Measurements from ENCODE around the gene CTSH. TPM values are rescaled to one million over a fixed set of nuclear protein-coding genes. Genes with fewer than 3 reads are reported as not detected.

CTSH gene
- polyA plus RNA-seq, 1 donor (not counting 4 experiments of a cell fraction or from before 2014, with no cell fraction given) = 23.0 TPM

DNA sequence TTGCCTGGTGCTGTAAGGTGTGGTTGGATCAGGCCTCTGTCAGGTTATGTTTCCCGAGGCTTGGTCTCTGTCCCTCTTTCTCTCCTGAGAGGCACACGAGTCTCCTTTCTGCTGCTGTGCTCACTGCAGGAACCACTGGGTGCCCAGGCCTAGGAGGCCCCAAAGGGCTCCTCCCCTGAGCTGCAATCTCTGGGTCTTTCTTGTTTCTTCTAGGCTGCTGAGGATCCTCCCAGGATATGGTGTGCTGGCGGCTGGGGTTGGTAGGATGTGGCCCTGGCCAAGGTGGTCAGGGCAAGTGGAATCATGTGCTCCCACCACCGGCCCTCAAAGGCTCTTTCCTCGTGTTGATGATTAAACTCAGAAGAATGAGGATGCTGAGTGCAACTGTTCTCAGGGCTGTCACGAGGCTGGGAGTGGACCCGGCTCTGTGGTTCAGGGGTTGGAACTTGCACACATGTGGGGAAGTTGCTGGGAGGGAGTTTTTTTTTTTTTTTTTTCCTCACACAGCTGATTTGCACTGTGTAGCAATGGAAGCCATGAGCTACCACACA, 43.6 kb upstream of the CTSH start:
- no peaks in the 10 kb centered on the region for H3K9me3 ChIP-seq (ENCODE audit: control insufficient read depth, low read depth, low read length)
- H3K4me1 ChIP-seq (ENCODE audit: control insufficient read depth, extremely low read depth, insufficient read depth, low read length) = peaks cover 24% of the 10 kb centered on the region
- H4K20me1 ChIP-seq (ENCODE audit: control insufficient read depth, extremely low read depth, insufficient read depth, low read length) = no peaks in the 10 kb centered on the region
- no peaks in the 10 kb centered on the region for H3K36me3 ChIP-seq (ENCODE audit: control insufficient read depth in 2 of 2, extremely low read depth in 1 of 2, insufficient read depth in 2 of 2, low read length in 2 of 2)
- H3K9me1 ChIP-seq (ENCODE audit: control insufficient read depth, extremely low read depth, insufficient read depth, low read length) = no peaks in the 10 kb centered on the region
- H3K27me3 ChIP-seq (ENCODE audit: control insufficient read depth, extremely low read depth, insufficient read depth, low read length) = no peaks in the 10 kb centered on the region
- TF ChIP-seq EZH2 (IDR thresholded peaks at IDR 0.05; ENCODE audit: low read length) = no peak
- TF ChIP-seq, protein P1, sequence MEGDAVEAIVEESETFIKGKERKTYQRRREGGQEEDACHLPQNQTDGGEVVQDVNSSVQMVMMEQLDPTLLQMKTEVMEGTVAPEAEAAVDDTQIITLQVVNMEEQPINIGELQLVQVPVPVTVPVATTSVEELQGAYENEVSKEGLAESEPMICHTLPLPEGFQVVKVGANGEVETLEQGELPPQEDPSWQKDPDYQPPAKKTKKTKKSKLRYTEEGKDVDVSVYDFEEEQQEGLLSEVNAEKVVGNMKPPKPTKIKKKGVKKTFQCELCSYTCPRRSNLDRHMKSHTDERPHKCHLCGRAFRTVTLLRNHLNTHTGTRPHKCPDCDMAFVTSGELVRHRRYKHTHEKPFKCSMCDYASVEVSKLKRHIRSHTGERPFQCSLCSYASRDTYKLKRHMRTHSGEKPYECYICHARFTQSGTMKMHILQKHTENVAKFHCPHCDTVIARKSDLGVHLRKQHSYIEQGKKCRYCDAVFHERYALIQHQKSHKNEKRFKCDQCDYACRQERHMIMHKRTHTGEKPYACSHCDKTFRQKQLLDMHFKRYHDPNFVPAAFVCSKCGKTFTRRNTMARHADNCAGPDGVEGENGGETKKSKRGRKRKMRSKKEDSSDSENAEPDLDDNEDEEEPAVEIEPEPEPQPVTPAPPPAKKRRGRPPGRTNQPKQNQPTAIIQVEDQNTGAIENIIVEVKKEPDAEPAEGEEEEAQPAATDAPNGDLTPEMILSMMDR (optimal IDR thresholded peaks at IDR 0.05 in 1 of 3, IDR thresholded peaks at IDR 0.05 in 1 of 3, conservative IDR thresholded peaks at IDR 0.05 in 1 of 3; ENCODE audit: extremely low read depth in 1 of 3, insufficient read depth in 2 of 3, low read length in 3 of 3) = no peak
- FAIRE-seq (peak; percentile 94), DNase-seq (ENCODE audit: low read depth, low spot score) (peak; percentile 96)
- H3K27ac ChIP-seq (ENCODE audit: control insufficient read depth, insufficient read depth, low read length) = peak overlapping the region; percentile 84
- dilution Hi-C loops (cut with MboI; ENCODE audit: extremely low pct_ligation_motif_present, low sequenced_read_pairs) = no loop called here
- no peaks in the 10 kb centered on the region for H3K79me2 ChIP-seq (ENCODE audit: control insufficient read depth, insufficient read depth, low read length)
- peak overlapping the region; percentile 42 for H3K4me2 ChIP-seq (ENCODE audit: control insufficient read depth, extremely low read depth, insufficient read depth, low read depth, low read length)
- H3K4me3 ChIP-seq (ENCODE audit: control insufficient read depth in 2 of 3, extremely low read depth in 1 of 3, insufficient read depth in 2 of 3, low read depth in 1 of 3, low read length in 3 of 3) = no peak overlapping the region
- peak overlapping the region; percentile 49 for H3K9ac ChIP-seq (ENCODE audit: control insufficient read depth, extremely low read depth, insufficient read depth, low read length)
- H2AFZ ChIP-seq (ENCODE audit: control insufficient read depth, low read length) = peak overlapping the region; percentile 20

DNA sequence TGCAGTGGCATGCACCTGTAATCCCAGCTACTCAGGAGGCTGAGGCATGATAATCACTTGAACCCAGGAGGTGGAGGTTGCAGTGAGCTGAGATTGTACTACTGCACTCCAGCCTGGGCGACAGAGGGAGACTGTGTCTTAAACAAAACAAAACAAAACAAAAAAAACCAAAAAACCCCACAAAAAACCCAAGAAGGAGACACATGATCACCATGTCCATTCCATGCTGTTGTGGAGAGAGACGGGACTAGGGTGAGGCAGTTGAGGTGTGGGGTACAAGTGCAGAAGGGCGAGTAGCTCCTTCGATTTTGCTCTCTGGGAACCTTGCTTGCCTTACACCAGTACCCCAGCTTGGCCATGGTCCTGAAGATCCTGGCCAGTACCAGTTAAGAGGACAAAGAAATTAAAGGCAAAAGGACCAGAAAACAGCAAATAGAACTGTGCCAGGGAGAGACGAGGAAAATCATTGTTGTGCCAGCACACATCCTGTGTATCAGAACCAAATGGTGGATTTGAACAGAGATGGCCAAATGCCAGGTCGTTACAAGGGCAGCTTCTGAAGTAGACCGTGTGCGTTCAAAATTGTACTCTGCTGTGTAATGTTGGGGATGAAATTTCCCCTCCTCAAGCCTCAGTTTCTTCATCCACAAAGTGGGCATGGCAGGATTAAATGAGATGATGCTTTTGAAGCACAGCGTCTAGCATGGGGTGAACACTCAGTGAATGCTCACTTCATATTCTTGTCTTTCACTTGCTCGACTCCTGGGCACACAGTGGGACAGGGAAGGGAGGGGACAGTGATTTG, 42.9 kb upstream of the CTSH start:
- dilution Hi-C loops (cut with MboI; ENCODE audit: extremely low pct_ligation_motif_present, low sequenced_read_pairs) = no loop called here
- H3K27ac ChIP-seq (ENCODE audit: control insufficient read depth, insufficient read depth, low read length) = peak overlapping the region; percentile 84
- DNase-seq (ENCODE audit: low read depth, low spot score) (no peak), FAIRE-seq (no peak)
- peak overlapping the region; percentile 49 for H3K9ac ChIP-seq (ENCODE audit: control insufficient read depth, extremely low read depth, insufficient read depth, low read length)
- H3K9me3 ChIP-seq (ENCODE audit: control insufficient read depth, low read depth, low read length) = no peaks in the 10 kb centered on the region
- H3K4me2 ChIP-seq (ENCODE audit: control insufficient read depth, extremely low read depth, insufficient read depth, low read depth, low read length) = peak overlapping the region; percentile 42
- H3K79me2 ChIP-seq (ENCODE audit: control insufficient read depth, insufficient read depth, low read length) = no peaks in the 10 kb centered on the region
- peak overlapping the region; percentile 20 for H2AFZ ChIP-seq (ENCODE audit: control insufficient read depth, low read length)
- H3K27me3 ChIP-seq (ENCODE audit: control insufficient read depth, extremely low read depth, insufficient read depth, low read length) = no peaks in the 10 kb centered on the region
- no peaks in the 10 kb centered on the region for H3K9me1 ChIP-seq (ENCODE audit: control insufficient read depth, extremely low read depth, insufficient read depth, low read length)
- no peaks in the 10 kb centered on the region for H4K20me1 ChIP-seq (ENCODE audit: control insufficient read depth, extremely low read depth, insufficient read depth, low read length)
- H3K4me1 ChIP-seq (ENCODE audit: control insufficient read depth, extremely low read depth, insufficient read depth, low read length) = peaks cover 24% of the 10 kb centered on the region
- no peaks in the 10 kb centered on the region for H3K36me3 ChIP-seq (ENCODE audit: control insufficient read depth in 2 of 2, extremely low read depth in 1 of 2, insufficient read depth in 2 of 2, low read length in 2 of 2)
- H3K4me3 ChIP-seq (ENCODE audit: control insufficient read depth in 2 of 3, extremely low read depth in 1 of 3, insufficient read depth in 2 of 3, low read depth in 1 of 3, low read length in 3 of 3) = no peak overlapping the region
- no peak for TF ChIP-seq EZH2 (IDR thresholded peaks at IDR 0.05; ENCODE audit: low read length)
- TF ChIP-seq, protein P1 (optimal IDR thresholded peaks at IDR 0.05 in 1 of 3, IDR thresholded peaks at IDR 0.05 in 1 of 3, conservative IDR thresholded peaks at IDR 0.05 in 1 of 3; ENCODE audit: extremely low read depth in 1 of 3, insufficient read depth in 2 of 3, low read length in 3 of 3) = no peak

Data from keratinocyte (primary cell).